Fibroblast of peridontal ligament (primary cell): ENCODE measurements around the gene TNFAIP8L3.
A peak's percentile ranks its signal among the peaks of the same experiment; 100 is the strongest.
"Not testable (repeated sequence)": the region's sequence is repeated elsewhere in the genome, so short reads cannot be mapped to it uniquely, and the experiment has no call there.

ENCODE experiments used
- DNase-seq: peaks from one replicate; pipeline ENCODE4 v3.0.0-alpha.2; 2010; ENCODE audit errors: extremely low read depth

Gene TNFAIP8L3

GRCh38 chr15:51060030-51060673 is 34.6 kb downstream of the TNFAIP8L3 start:
- DNase-seq = no peak

- DNase-seq = no peak
Observed at GRCh38 chr15:51054535-51054934, 40.2 kb downstream of the TNFAIP8L3 start.

GRCh38 chr15:51053571-51053970 is 41.1 kb downstream of the TNFAIP8L3 start:
- DNase-seq = peak; percentile 60

GRCh38 chr15:51051776-51052175 is 42.9 kb downstream of the TNFAIP8L3 start:
- DNase-seq = peak; percentile 67

- no peak for DNase-seq
Observed at GRCh38 chr15:51049081-51049480, 45.6 kb downstream of the TNFAIP8L3 start.

GRCh38 chr15:51048308-51048707 is 46.4 kb downstream of the TNFAIP8L3 start:
- DNase-seq = no peak

GRCh38 chr15:51046799-51047449 is 47.8 kb downstream of the TNFAIP8L3 start:
- peak; percentile 75 for DNase-seq

- no peak for DNase-seq
Observed at GRCh38 chr15:51046016-51046415, 48.7 kb downstream of the TNFAIP8L3 start.

GRCh38 chr15:51044037-51044727 is 50.5 kb downstream of the TNFAIP8L3 start:
- DNase-seq = no peak

GRCh38 chr15:51038974-51039319 is 55.8 kb downstream of the TNFAIP8L3 start:
- no peak for DNase-seq

GRCh38 chr15:51038162-51038973 is 56.3 kb downstream of the TNFAIP8L3 start:
- DNase-seq = no peak

- DNase-seq = not testable (repeated sequence)
Observed at GRCh38 chr15:51037474-51037873, 57.2 kb downstream of the TNFAIP8L3 start.

- peak; percentile 80 for DNase-seq
Observed at GRCh38 chr15:51030649-51031316, 63.9 kb downstream of the TNFAIP8L3 start.

- DNase-seq = no peak
Observed at GRCh38 chr15:51025454-51025846, 69.3 kb downstream of the TNFAIP8L3 start.

- no peak for DNase-seq
Observed at GRCh38 chr15:51024735-51025453, 69.8 kb downstream of the TNFAIP8L3 start.

GRCh38 chr15:51023499-51023898 is 71.2 kb downstream of the TNFAIP8L3 start:
- no peak for DNase-seq

- peak; percentile 43 for DNase-seq
Observed at GRCh38 chr15:51022206-51022605, 72.5 kb downstream of the TNFAIP8L3 start.

GRCh38 chr15:51016615-51017014 is 78.1 kb downstream of the TNFAIP8L3 start:
- DNase-seq = no peak

- DNase-seq = no peak
Observed at GRCh38 chr15:51011212-51011611, 83.5 kb downstream of the TNFAIP8L3 start.

- no peak for DNase-seq
Observed at GRCh38 chr15:51007131-51007666, 87.5 kb downstream of the TNFAIP8L3 start.
